ENCODE results near the gene RAB7B.

DNA sequence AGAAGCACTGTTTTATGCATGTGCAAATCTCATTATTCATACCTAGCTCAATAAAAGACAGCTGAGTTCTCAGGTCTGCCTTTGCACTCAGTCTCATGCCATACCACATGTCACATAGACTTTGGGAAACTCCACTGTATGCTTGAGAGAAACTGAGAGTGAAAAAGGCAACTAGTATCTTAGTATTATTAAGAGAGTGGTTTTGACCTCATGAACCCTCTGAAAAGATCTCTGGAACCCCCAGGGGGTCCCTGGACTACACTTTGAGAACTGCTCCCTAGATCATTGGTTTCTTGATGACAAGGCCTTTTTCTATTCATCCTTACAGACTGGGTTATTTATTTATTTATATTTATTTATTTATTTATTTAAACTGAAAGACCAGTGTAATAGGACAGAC lies 46.1 kb upstream of the RAB7B start:
- TF ChIP-seq, protein P1, sequence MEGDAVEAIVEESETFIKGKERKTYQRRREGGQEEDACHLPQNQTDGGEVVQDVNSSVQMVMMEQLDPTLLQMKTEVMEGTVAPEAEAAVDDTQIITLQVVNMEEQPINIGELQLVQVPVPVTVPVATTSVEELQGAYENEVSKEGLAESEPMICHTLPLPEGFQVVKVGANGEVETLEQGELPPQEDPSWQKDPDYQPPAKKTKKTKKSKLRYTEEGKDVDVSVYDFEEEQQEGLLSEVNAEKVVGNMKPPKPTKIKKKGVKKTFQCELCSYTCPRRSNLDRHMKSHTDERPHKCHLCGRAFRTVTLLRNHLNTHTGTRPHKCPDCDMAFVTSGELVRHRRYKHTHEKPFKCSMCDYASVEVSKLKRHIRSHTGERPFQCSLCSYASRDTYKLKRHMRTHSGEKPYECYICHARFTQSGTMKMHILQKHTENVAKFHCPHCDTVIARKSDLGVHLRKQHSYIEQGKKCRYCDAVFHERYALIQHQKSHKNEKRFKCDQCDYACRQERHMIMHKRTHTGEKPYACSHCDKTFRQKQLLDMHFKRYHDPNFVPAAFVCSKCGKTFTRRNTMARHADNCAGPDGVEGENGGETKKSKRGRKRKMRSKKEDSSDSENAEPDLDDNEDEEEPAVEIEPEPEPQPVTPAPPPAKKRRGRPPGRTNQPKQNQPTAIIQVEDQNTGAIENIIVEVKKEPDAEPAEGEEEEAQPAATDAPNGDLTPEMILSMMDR (IDR thresholded peaks at IDR 0.05), result no peak
- TF ChIP-seq POLR2A (IDR thresholded peaks at IDR 0.05), result no peak

Measured in body of pancreas (tissue), 4 donors.